ENCODE measurements around the gene S100A2.
"Not testable (repeated sequence)": the region's sequence is repeated elsewhere in the genome, so short reads cannot be mapped to it uniquely, and the experiment has no call there.

Gene S100A2

GRCh38 chr1:153577624-153578051 lies 12.0 kb upstream of the S100A2 start:
- Histone ChIP-seq H3K4me3 (replicated peaks; ENCODE audit: insufficient read depth, low read length) (no peak overlapping the region), H3K27me3 (ENCODE audit: insufficient read depth, poor library complexity, severe bottlenecking) (peaks cover 9% of the 10 kb centered on the region), H3K27ac (replicated peaks) (no peak overlapping the region)
- DNase-seq (ENCODE audit: low read depth in 1 of 2, low spot score in 1 of 2): no peak
- no peak for TF ChIP-seq SPI1 (IDR thresholded peaks at IDR 0.05; ENCODE audit: borderline replicate concordance, low read depth)

GRCh38 chr1:153577138-153577537 lies 11.5 kb upstream of the S100A2 start:
- no peak for TF ChIP-seq REST (IDR thresholded peaks at IDR 0.05; ENCODE audit: insufficient replicate concordance, low read depth)
- TF ChIP-seq SPI1 (IDR thresholded peaks at IDR 0.05; ENCODE audit: borderline replicate concordance, low read depth): no peak
- TF ChIP-seq POLR2AphosphoS5 (IDR thresholded peaks at IDR 0.05; ENCODE audit: low read depth): no peak
- no peak for TF ChIP-seq GABPA (IDR thresholded peaks at IDR 0.05; ENCODE audit: low read depth)
- TF ChIP-seq CTCF (IDR thresholded peaks at IDR 0.05; ENCODE audit: insufficient read depth, low read length): no peak
- Histone ChIP-seq H3K27ac (replicated peaks) (no peak overlapping the region), H3K4me3 (replicated peaks; ENCODE audit: insufficient read depth, low read length) (no peak overlapping the region), H3K27me3 (ENCODE audit: insufficient read depth, poor library complexity, severe bottlenecking) (peaks cover 9% of the 10 kb centered on the region)
- DNase-seq (ENCODE audit: low read depth in 1 of 2, low spot score in 1 of 2): no peak

- H3K4me3 ChIP-seq (replicated peaks; ENCODE audit: insufficient read depth, low read length); H3K27ac ChIP-seq (replicated peaks); DNase-seq (ENCODE audit: low read depth in 1 of 2, low spot score in 1 of 2); H3K27me3 ChIP-seq (ENCODE audit: insufficient read depth, poor library complexity, severe bottlenecking): not testable (repeated sequence)
Measured at GRCh38 chr1:153575497-153575896, 9.9 kb upstream of the S100A2 start.

GRCh38 chr1:153575081-153575491 lies 9.4 kb upstream of the S100A2 start:
- not testable (repeated sequence) for H3K27ac ChIP-seq (replicated peaks); DNase-seq (ENCODE audit: low read depth in 1 of 2, low spot score in 1 of 2); H3K4me3 ChIP-seq (replicated peaks; ENCODE audit: insufficient read depth, low read length); H3K27me3 ChIP-seq (ENCODE audit: insufficient read depth, poor library complexity, severe bottlenecking)

GRCh38 chr1:153573351-153573750 lies 7.7 kb upstream of the S100A2 start:
- peak in 1 of 2 experiments; percentile 45 for DNase-seq (ENCODE audit: low read depth in 1 of 2, low spot score in 1 of 2)
- no peak overlapping the region for H3K27ac ChIP-seq (replicated peaks)
- TF ChIP-seq CTCF (IDR thresholded peaks at IDR 0.05; ENCODE audit: insufficient read depth, low read length) (no peak), SPI1 (IDR thresholded peaks at IDR 0.05; ENCODE audit: borderline replicate concordance, low read depth) (no peak), POLR2AphosphoS5 (IDR thresholded peaks at IDR 0.05; ENCODE audit: low read depth) (no peak), GABPA (IDR thresholded peaks at IDR 0.05; ENCODE audit: low read depth) (no peak), REST (IDR thresholded peaks at IDR 0.05; ENCODE audit: insufficient replicate concordance, low read depth) (no peak)
- H3K4me3 ChIP-seq (replicated peaks; ENCODE audit: insufficient read depth, low read length): no peak overlapping the region
- H3K27me3 ChIP-seq (ENCODE audit: insufficient read depth, poor library complexity, severe bottlenecking): peaks cover 8% of the 10 kb centered on the region

Measured in HL-60 (cell line).